Stimulated activated CD4-positive, alpha-beta T cell treated with anti-CD3 and anti-CD28 coated beads, Interleukin-15, amount 100 ng/mL, for 24 hours (primary cell): ENCODE results near the gene CMSS1.

Source experiments
- DNase-seq: peaks from one replicate; pipeline ENCODE4 v3.0.0-alpha.2; 2020

The CMSS1 gene

GRCh38 chr3:100002599-100003350, 185.1 kb downstream of the CMSS1 start:
- no peak for DNase-seq

GRCh38 chr3:100003609-100004503, 186.2 kb downstream of the CMSS1 start:
- no peak for DNase-seq

GRCh38 chr3:100004931-100005330, 187.3 kb downstream of the CMSS1 start:
- DNase-seq = no peak

GRCh38 chr3:100005665-100006393, 188.2 kb downstream of the CMSS1 start:
- no peak for DNase-seq

- DNase-seq = no peak
Measured at GRCh38 chr3:100006570-100007271, 189.1 kb downstream of the CMSS1 start.

- no peak for DNase-seq
Measured at GRCh38 chr3:100007313-100007712, 189.7 kb downstream of the CMSS1 start.

- no peak for DNase-seq
Measured at GRCh38 chr3:100008081-100008698, 190.5 kb downstream of the CMSS1 start.

- no peak for DNase-seq
Measured at GRCh38 chr3:100009276-100010086, 191.8 kb downstream of the CMSS1 start.

GRCh38 chr3:100010087-100010417, 192.4 kb downstream of the CMSS1 start:
- DNase-seq = no peak

- no peak for DNase-seq
Measured at GRCh38 chr3:100018806-100019205, 201.1 kb downstream of the CMSS1 start.

- no peak for DNase-seq
Measured at GRCh38 chr3:100019719-100020118, 202.1 kb downstream of the CMSS1 start.

GRCh38 chr3:100020876-100021644, 203.4 kb downstream of the CMSS1 start:
- no peak for DNase-seq

GRCh38 chr3:100022506-100022905, 204.8 kb downstream of the CMSS1 start:
- no peak for DNase-seq

GRCh38 chr3:100023150-100023549, 205.5 kb downstream of the CMSS1 start:
- DNase-seq = no peak

GRCh38 chr3:100023595-100023994, 205.9 kb downstream of the CMSS1 start:
- no peak for DNase-seq

GRCh38 chr3:100024520-100025303, 207.1 kb downstream of the CMSS1 start:
- DNase-seq = no peak

- DNase-seq = no peak
Measured at GRCh38 chr3:100027321-100027720, 209.7 kb downstream of the CMSS1 start.

- no peak for DNase-seq
Measured at GRCh38 chr3:100029052-100029451, 211.4 kb downstream of the CMSS1 start.

GRCh38 chr3:100029689-100030088, 212.0 kb downstream of the CMSS1 start:
- DNase-seq = no peak

GRCh38 chr3:100030346-100030745, 212.7 kb downstream of the CMSS1 start:
- DNase-seq = no peak
